ENCODE measurements around the gene CAPN13.

DNA sequence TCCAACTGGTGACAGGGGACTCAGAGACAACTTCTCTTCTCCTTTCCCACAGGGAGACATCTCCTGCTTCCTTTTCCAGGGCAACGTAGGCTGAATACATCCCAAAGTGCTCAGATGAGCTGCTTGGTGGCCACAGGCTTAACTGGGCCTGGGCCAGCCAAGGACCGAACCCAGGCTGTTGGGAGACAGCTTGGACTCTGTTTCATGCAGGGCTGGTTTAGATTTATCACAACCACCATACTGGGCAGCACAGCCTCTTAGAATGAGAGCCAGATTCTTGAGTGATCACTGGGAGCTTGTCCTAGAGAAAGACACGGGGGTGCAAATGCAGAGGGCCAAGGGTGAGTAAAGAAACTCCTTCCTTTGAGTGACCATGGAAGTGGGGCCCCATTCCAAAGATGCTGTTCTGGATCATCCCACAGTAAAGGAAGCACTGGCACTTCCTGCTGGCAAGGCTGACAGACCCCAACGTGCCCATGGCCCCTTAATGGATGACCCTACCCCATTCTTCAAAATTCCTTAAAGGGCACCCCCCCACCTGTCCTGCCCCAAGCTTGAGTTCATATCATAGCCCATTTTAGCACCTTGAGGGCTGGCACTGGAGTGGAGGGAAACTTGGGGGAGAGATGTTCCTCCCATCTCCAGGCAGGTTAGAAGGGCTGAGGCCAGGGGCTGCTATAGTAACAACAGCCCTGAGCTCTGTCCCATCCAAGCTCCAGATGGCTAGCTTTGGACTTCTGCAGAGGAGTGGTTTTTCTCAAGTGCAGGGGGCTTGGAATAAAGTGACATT lies 84.1 kb downstream of the CAPN13 start:
- TF ChIP-seq, protein P1, sequence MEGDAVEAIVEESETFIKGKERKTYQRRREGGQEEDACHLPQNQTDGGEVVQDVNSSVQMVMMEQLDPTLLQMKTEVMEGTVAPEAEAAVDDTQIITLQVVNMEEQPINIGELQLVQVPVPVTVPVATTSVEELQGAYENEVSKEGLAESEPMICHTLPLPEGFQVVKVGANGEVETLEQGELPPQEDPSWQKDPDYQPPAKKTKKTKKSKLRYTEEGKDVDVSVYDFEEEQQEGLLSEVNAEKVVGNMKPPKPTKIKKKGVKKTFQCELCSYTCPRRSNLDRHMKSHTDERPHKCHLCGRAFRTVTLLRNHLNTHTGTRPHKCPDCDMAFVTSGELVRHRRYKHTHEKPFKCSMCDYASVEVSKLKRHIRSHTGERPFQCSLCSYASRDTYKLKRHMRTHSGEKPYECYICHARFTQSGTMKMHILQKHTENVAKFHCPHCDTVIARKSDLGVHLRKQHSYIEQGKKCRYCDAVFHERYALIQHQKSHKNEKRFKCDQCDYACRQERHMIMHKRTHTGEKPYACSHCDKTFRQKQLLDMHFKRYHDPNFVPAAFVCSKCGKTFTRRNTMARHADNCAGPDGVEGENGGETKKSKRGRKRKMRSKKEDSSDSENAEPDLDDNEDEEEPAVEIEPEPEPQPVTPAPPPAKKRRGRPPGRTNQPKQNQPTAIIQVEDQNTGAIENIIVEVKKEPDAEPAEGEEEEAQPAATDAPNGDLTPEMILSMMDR (IDR thresholded peaks at IDR 0.05; ENCODE audit: low read depth, low read length): no peak
- no peak for TF ChIP-seq EZH2phosphoT487 (IDR thresholded peaks at IDR 0.05; ENCODE audit: low read depth)

Data from OCI-LY3 (cell line).